HEK293 (cell line): ENCODE results near the gene SSH3.

Experiments
- CTCF ChIA-PET: fragments of 350-600 bp; formaldehyde crosslinking; extraction: SDS; loops from one replicate; lab custom pipeline; 2021; ENCODE audit warnings: antibody characterized with exemption; lab: Yijun Ruan, JAX
- POLR2A ChIA-PET: fragments of 300-600 bp; formaldehyde crosslinking; extraction: SDS; loops from one replicate; lab custom pipeline; 2020; ENCODE audit warnings: antibody characterized with exemption, inconsistent platforms; lab: Yijun Ruan, JAX
- H3K27ac ChIP-seq: fragments of 200-500 bp; sonication (Bioruptor generic); 2 replicates; pipeline ENCODE4 v1.5.1; 2014; ENCODE audit warnings: low read depth, low read length, control low read depth, inconsistent platforms; ENCODE audit errors: extremely low read depth
- H3K36me3 ChIP-seq, 2 experiments: fragments of 200-500 bp in 1 of 2; sonication (Bioruptor generic) in 1 of 2; 1 replicate in 1 of 2; 2 replicates in 1 of 2; pipeline ENCODE4 v1.5.1; 2014 to 2017; ENCODE audit warnings: inconsistent platforms in 2 of 2, low read length in 2 of 2; ENCODE audit not compliant: control insufficient read depth in 2 of 2, insufficient read depth in 1 of 2
- H3K4me1 ChIP-seq: fragments of 200-500 bp; sonication (Bioruptor generic); 2 replicates; pipeline ENCODE4 v1.5.1; 2014; ENCODE audit warnings: mild to moderate bottlenecking, low read length, inconsistent platforms; ENCODE audit not compliant: control insufficient read depth, insufficient read depth
- H3K4me3 ChIP-seq: 2 replicates; pipeline ENCODE4 v1.5.1; 2011; ENCODE audit warnings: low read depth, mild to moderate bottlenecking, control low read depth, low read length, moderate library complexity
- H3K9me3 ChIP-seq: fragments of 200-500 bp; sonication (Bioruptor generic); 2 replicates; pipeline ENCODE4 v1.5.1; 2014; ENCODE audit warnings: low read depth, low read length, inconsistent platforms; ENCODE audit not compliant: control insufficient read depth, insufficient read depth
- CTCF ChIP-seq: fragments of 450-650 bp; formaldehyde crosslinking; IDR thresholded peaks from 2 replicates; pipeline ENCODE4 v1.5.1; 2016; ENCODE audit warnings: missing biosample characterization, missing genetic modification characterization
- GFI1B ChIP-seq: fragments of 450-650 bp; formaldehyde crosslinking; IDR thresholded peaks from 2 replicates; pipeline ENCODE4 v1.5.1; 2016; ENCODE audit warnings: missing biosample characterization, missing genetic modification characterization
- GLIS2 ChIP-seq: fragments of 450-650 bp; formaldehyde crosslinking; IDR thresholded peaks from 2 replicates; pipeline ENCODE4 v1.5.1; 2016; ENCODE audit warnings: missing biosample characterization, missing genetic modification characterization
- PBX3 ChIP-seq: sonication (generic); formaldehyde crosslinking; IDR thresholded peaks from 2 replicates; pipeline ENCODE4 v1.8.1; 2022; ENCODE audit warnings: mild to moderate bottlenecking, moderate library complexity, missing genetic modification reagents
- ZBTB17 ChIP-seq: fragments of 450-650 bp; formaldehyde crosslinking; IDR thresholded peaks from 2 replicates; pipeline ENCODE4 v1.5.1; 2016; ENCODE audit warnings: missing biosample characterization, missing genetic modification characterization
- ZBTB20 ChIP-seq: fragments of 450-650 bp; formaldehyde crosslinking; IDR thresholded peaks from 2 replicates; pipeline ENCODE4 v1.5.1; 2016; ENCODE audit warnings: missing biosample characterization, missing genetic modification characterization
- ZFHX2 ChIP-seq: fragments of 450-650 bp; formaldehyde crosslinking; conservative IDR thresholded peaks from 2 replicates; pipeline ENCODE4 v1.5.1; 2016; ENCODE audit warnings: missing biosample characterization, missing genetic modification characterization
- ZNF341 ChIP-seq: fragments of 450-650 bp; formaldehyde crosslinking; IDR thresholded peaks from 2 replicates; pipeline ENCODE4; 2016; ENCODE audit warnings: low read depth, missing biosample characterization, missing genetic modification characterization
- ZNF398 ChIP-seq: fragments of 450-650 bp; formaldehyde crosslinking; IDR thresholded peaks from 2 replicates; pipeline ENCODE4 v1.5.1; 2017; ENCODE audit warnings: missing biosample characterization, missing genetic modification characterization
- ZNF426 ChIP-seq: fragments of 450-650 bp; formaldehyde crosslinking; IDR thresholded peaks from 2 replicates; pipeline ENCODE4 v1.5.1; 2017; ENCODE audit warnings: missing biosample characterization, missing genetic modification characterization, mild to moderate bottlenecking, inconsistent platforms, moderate library complexity
- ZNF501 ChIP-seq: fragments of 450-650 bp; formaldehyde crosslinking; IDR thresholded peaks from 2 replicates; pipeline ENCODE4 v1.5.1; 2016; ENCODE audit warnings: missing biosample characterization, missing genetic modification characterization
- ZNF596 ChIP-seq: fragments of 450-650 bp; IDR thresholded peaks from 2 replicates; pipeline ENCODE4 v1.5.0; 2018; ENCODE audit warnings: missing biosample characterization, mild to moderate bottlenecking, missing genetic modification characterization, moderate library complexity
- ZNF621 ChIP-seq: fragments of 450-650 bp; formaldehyde crosslinking; IDR thresholded peaks from 2 replicates; pipeline ENCODE4 v1.5.1; 2017; ENCODE audit warnings: missing biosample characterization, missing genetic modification characterization
- ZNF692 ChIP-seq: fragments of 450-650 bp; formaldehyde crosslinking; IDR thresholded peaks from 2 replicates; pipeline ENCODE4 v1.5.1; 2016; ENCODE audit warnings: missing biosample characterization, missing genetic modification characterization
- ZNF747 ChIP-seq: fragments of 450-650 bp; formaldehyde crosslinking; IDR thresholded peaks from 2 replicates; pipeline ENCODE4 v1.5.1; 2016; ENCODE audit warnings: missing biosample characterization, missing genetic modification characterization
- ZNF776 ChIP-seq: fragments of 450-650 bp; formaldehyde crosslinking; IDR thresholded peaks from 2 replicates; pipeline ENCODE4 v1.5.0; 2017; ENCODE audit warnings: missing biosample characterization, missing genetic modification characterization, borderline replicate concordance

Gene SSH3

GRCh38 chr11:67351275-67352005 is 48.1 kb downstream of the SSH3 start:
- peak; percentile 73 for TF ChIP-seq ZNF341 (tag by site-specific recombination)
- no peak for TF ChIP-seq ZNF776 (tag by site-specific recombination)
- no peak for TF ChIP-seq GFI1B
- TF ChIP-seq CTCF (tag by site-specific recombination): peak; percentile 60; the same call in 1 of the 2 replicates
- peak; percentile 93 for TF ChIP-seq ZBTB17 (tag by site-specific recombination)
- TF ChIP-seq, all 188 proteins: peak for 3
- ChIA-PET CTCF (interaction anchor here (0.6 to 30.4 kb wide), 30 partner anchors 10 to 1062 kb away, joined by 3 to 898 read pairs (median 4); partner anchors contain the start of genes CLCF1, GRK2, PPP1CA and RAD9A), POLR2A (interaction anchor here (0.8 to 4.2 kb wide), 8 partner anchors 15 to 50 kb away, joined by 3 to 23 read pairs (median 6); partner anchors contain the start of genes PPP1CA and RAD9A)
- H3K4me1 ChIP-seq: no peaks in the 10 kb centered on the region
- H3K36me3 ChIP-seq: no peaks in the 10 kb centered on the region
- H3K27ac ChIP-seq: no peak overlapping the region
- no peaks in the 10 kb centered on the region for H3K9me3 ChIP-seq
- H3K4me3 ChIP-seq: no peak overlapping the region

GRCh38 chr11:67352546-67353316 is 49.4 kb downstream of the SSH3 start:
- H3K36me3 ChIP-seq: no peaks in the 10 kb centered on the region
- CTCF ChIA-PET: interaction anchor here (0.6 to 30.4 kb wide), 10 partner anchors 7 to 520 kb away, joined by 3 to 898 read pairs (median 22); partner anchors contain the start of genes CLCF1 and RAD9A
- POLR2A ChIA-PET: interaction anchor here (0.6 to 4.2 kb wide), 11 partner anchors 9 to 288 kb away, joined by 3 to 30 read pairs (median 5); partner anchors contain the start of genes CLCF1, PPP1CA and RAD9A
- H3K9me3 ChIP-seq: no peaks in the 10 kb centered on the region
- no peak for TF ChIP-seq ZNF596 (tag by site-specific recombination)
- 0 out of 2 replicates have a peak, but pooled peaks have one; percentile 6 for TF ChIP-seq CTCF (tag by site-specific recombination)
- TF ChIP-seq ZBTB20 (tag by site-specific recombination): peak; percentile 36; the same call in 1 of the 2 replicates
- 0 out of 2 replicates have a peak, but pooled peaks have one; percentile 22 for TF ChIP-seq ZNF501 (tag by site-specific recombination)
- peak overlapping the region; percentile 59 for H3K27ac ChIP-seq
- peak overlapping the region; percentile 72 for H3K4me3 ChIP-seq
- no peaks in the 10 kb centered on the region for H3K4me1 ChIP-seq

- Histone ChIP-seq H3K4me3 (peak within 1 kb of the TSS; percentile 72), H3K36me3 (no peaks in the 10 kb centered on the region), H3K27ac (peak within 1 kb of the TSS; percentile 59), H3K4me1 (no peaks in the 10 kb centered on the region), H3K9me3 (no peaks in the 10 kb centered on the region)
- ChIA-PET CTCF (interaction anchor here (0.6 to 30.4 kb wide), 12 partner anchors 7 to 1344 kb away, joined by 3 to 898 read pairs (median 4); partner anchors contain the start of genes CLCF1 and RAD9A), POLR2A (interaction anchor here (0.5 to 4.2 kb wide), 16 partner anchors 10 to 334 kb away, joined by 3 to 30 read pairs (median 4); partner anchors contain the start of genes CLCF1, PPP1CA and RAD9A)
- TF ChIP-seq PBX3 (CRISPR knock-in tag): no peak
- TF ChIP-seq ZFHX2 (tag by site-specific recombination): peak; percentile 34; the same call in 1 of the 2 replicates
- no peak for TF ChIP-seq ZNF747
- TF ChIP-seq ZNF426: no peak
- TF ChIP-seq GLIS2 (tag by site-specific recombination): peak; percentile 95
- peak; percentile 52; the same call in 1 of the 2 replicates for TF ChIP-seq ZNF692 (tag by site-specific recombination)
- no peak for TF ChIP-seq ZNF621 (tag by site-specific recombination)
- TF ChIP-seq ZNF398 (tag by site-specific recombination): no peak
These were observed 50.2 kb downstream of the SSH3 start, which contains the start of gene POLD4 for GRCh38 chr11:67353317-67354074. Gene POLD4, minus strand, starts transcription at chr11:67353546. Its CDS starts 147 bp downstream, at chr11:67353399.
